ENCODE data around the gene ATXN2. TPM values are rescaled to one million over a fixed set of nuclear protein-coding genes. Genes with fewer than 3 reads are reported as not detected.

ATXN2 gene
- total RNA-seq, 1 experiment from 2014 or later = 12.8 TPM

- in situ Hi-C loops (cut with HindIII; ENCODE audit: low pct_unique_long_range_greater_than_20kb, low sequenced_read_pairs) = no loop called here
- no peak for DNase-seq (ENCODE audit: low read depth, low spot score)
Measured at GRCh38 chr12:111418594-111418880, 180.6 kb downstream of the ATXN2 start.

GRCh38 chr12:111417784-111418593, 181.1 kb downstream of the ATXN2 start:
- in situ Hi-C loops (cut with HindIII; ENCODE audit: low pct_unique_long_range_greater_than_20kb, low sequenced_read_pairs) = no loop called here
- no peak for DNase-seq (ENCODE audit: low read depth, low spot score)

- DNase-seq (ENCODE audit: low read depth, low spot score) = no peak
- in situ Hi-C loops (cut with HindIII; ENCODE audit: low pct_unique_long_range_greater_than_20kb, low sequenced_read_pairs) = no loop called here
Measured at GRCh38 chr12:111417290-111417689, 181.8 kb downstream of the ATXN2 start.

GRCh38 chr12:111414711-111415252, 184.3 kb downstream of the ATXN2 start:
- in situ Hi-C loops (cut with HindIII; ENCODE audit: low pct_unique_long_range_greater_than_20kb, low sequenced_read_pairs) = no loop called here
- no peak for DNase-seq (ENCODE audit: low read depth, low spot score)

- peak; percentile 91 for DNase-seq (ENCODE audit: low read depth, low spot score)
- in situ Hi-C loops (cut with HindIII; ENCODE audit: low pct_unique_long_range_greater_than_20kb, low sequenced_read_pairs) = no loop called here
Measured at GRCh38 chr12:111413442-111414086, 185.6 kb downstream of the ATXN2 start.

- DNase-seq (ENCODE audit: low read depth, low spot score) = peak; percentile 66
- in situ Hi-C loops (cut with HindIII; ENCODE audit: low pct_unique_long_range_greater_than_20kb, low sequenced_read_pairs) = no loop called here
Measured at GRCh38 chr12:111412830-111413441, 186.2 kb downstream of the ATXN2 start.

GRCh38 chr12:111412007-111412829, 186.9 kb downstream of the ATXN2 start:
- peak; percentile 88 for DNase-seq (ENCODE audit: low read depth, low spot score)
- in situ Hi-C loops (cut with HindIII; ENCODE audit: low pct_unique_long_range_greater_than_20kb, low sequenced_read_pairs) = no loop called here

GRCh38 chr12:111411185-111411764, 187.8 kb downstream of the ATXN2 start:
- no peak for DNase-seq (ENCODE audit: low read depth, low spot score)
- in situ Hi-C loops (cut with HindIII; ENCODE audit: low pct_unique_long_range_greater_than_20kb, low sequenced_read_pairs) = no loop called here

GRCh38 chr12:111410431-111411184, 188.5 kb downstream of the ATXN2 start:
- peak; percentile 27 for DNase-seq (ENCODE audit: low read depth, low spot score)
- in situ Hi-C loops (cut with HindIII; ENCODE audit: low pct_unique_long_range_greater_than_20kb, low sequenced_read_pairs) = no loop called here

GRCh38 chr12:111409780-111410430, 189.2 kb downstream of the ATXN2 start:
- peak; percentile 88 for DNase-seq (ENCODE audit: low read depth, low spot score)

GRCh38 chr12:111409403-111409779, 189.7 kb downstream of the ATXN2 start:
- in situ Hi-C loops (cut with HindIII; ENCODE audit: low pct_unique_long_range_greater_than_20kb, low sequenced_read_pairs) = no loop called here
- DNase-seq (ENCODE audit: low read depth, low spot score) = peak; percentile 30

More at GRCh38 chr12:111409780-111410430, 189.2 kb downstream of the ATXN2 start:
- in situ Hi-C loops (cut with HindIII; ENCODE audit: low pct_unique_long_range_greater_than_20kb, low sequenced_read_pairs) = no loop called here

GRCh38 chr12:111408686-111409402, 190.3 kb downstream of the ATXN2 start:
- no peak for DNase-seq (ENCODE audit: low read depth, low spot score)
- in situ Hi-C loops (cut with HindIII; ENCODE audit: low pct_unique_long_range_greater_than_20kb, low sequenced_read_pairs) = no loop called here

GRCh38 chr12:111408116-111408440, 191.0 kb downstream of the ATXN2 start:
- DNase-seq (ENCODE audit: low read depth, low spot score) = peak; percentile 58
- in situ Hi-C loops (cut with HindIII; ENCODE audit: low pct_unique_long_range_greater_than_20kb, low sequenced_read_pairs) = no loop called here

- in situ Hi-C loops (cut with HindIII; ENCODE audit: low pct_unique_long_range_greater_than_20kb, low sequenced_read_pairs) = no loop called here
- no peak for DNase-seq (ENCODE audit: low read depth, low spot score)
Measured at GRCh38 chr12:111407377-111408115, 191.6 kb downstream of the ATXN2 start.
